GM19043 (cell line): ENCODE data around the gene RNF150.

Experiments
- ATAC-seq: cut with Tn5 transposase; IDR thresholded peaks from one replicate; pipeline ENCODE4 v1.9.1; 2021; ENCODE audit warnings: low read depth; ENCODE audit not compliant: unreplicated experiment

Gene RNF150

GRCh38 chr4:141132072-141132708, 1.1 kb downstream of the RNF150 start:
- peak; percentile 8 for ATAC-seq

DNA sequence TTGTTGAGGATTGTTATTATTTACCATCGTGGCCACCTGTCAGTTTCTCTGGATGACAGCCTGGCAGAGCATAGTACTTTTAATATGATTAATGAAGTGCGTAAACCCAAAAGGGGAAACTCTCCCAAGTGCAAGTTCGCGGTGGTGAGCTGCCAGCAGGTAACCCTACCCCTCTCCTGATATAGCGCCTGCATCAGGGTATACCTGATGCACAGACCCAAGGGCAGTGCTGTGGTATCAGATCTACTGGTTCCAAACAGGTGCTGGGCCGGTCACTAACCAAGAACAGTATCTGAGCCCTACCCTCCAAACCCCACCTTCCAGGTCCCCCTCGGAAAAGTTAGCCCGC, 1.6 kb downstream of the RNF150 start:
- no peak for ATAC-seq

GRCh38 chr4:141130947-141131605, 2.2 kb downstream of the RNF150 start:
- no peak for ATAC-seq

DNA sequence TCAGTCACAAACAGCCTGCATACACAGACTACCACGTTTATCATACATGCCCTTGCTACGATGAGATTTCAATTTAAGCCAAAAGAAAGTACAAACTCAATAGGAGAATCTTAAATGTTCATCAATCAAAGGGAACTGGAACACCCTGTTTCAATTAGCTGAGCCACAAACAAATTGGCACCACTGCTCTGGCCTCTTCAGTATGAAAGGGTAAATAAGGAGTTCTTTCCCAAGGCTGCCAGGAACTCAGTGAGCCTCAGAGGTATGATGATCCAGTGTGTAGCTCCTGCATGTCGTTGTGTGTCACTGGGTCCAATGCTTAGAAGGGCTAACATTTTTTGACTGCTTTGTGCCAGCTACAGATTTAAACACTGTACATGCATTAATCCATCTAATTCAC, 5.4 kb downstream of the RNF150 start:
- no peak for ATAC-seq

DNA sequence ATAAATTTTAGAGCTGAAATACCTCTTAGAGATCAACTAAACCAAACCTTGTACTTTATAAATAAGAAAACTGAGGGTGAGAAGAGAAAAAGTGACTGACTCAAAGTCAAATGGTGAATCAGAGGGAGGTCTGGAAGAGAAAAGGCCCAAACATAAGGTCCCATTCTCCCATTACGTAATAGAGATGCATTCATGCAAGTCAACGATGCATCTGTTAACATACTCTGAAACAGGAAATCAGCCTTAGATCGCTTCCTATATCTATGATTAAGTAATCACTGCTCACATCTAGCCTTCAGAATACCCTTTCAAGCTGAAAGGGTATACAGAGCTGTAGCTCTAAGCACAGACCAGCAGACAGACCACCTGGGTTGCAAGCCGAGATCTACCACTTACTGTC, 6.5 kb downstream of the RNF150 start:
- ATAC-seq, result no peak

GRCh38 chr4:141124224-141124623, 9.0 kb downstream of the RNF150 start:
- ATAC-seq, result no peak

- ATAC-seq, result no peak
Measured at GRCh38 chr4:141121768-141122454, 11.4 kb downstream of the RNF150 start.

DNA sequence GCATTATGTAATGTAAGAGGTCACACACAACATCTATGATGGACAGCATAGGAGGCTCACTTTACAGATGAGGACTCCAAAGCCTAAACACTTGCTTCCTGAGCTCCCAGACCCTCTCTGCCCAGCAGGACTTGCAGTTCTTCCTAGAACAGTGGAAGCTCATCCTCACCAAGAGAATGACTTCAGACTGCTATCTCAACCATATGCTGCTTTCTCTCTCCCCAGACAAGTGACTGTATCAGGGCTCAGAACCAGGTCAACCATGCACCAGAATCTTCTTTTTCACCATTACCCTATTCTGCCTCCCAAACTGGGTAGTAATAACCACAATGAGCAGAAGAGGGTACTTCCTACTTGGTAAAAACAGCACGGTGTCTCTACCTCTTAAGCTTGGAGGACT, 12.2 kb downstream of the RNF150 start:
- no peak for ATAC-seq

- ATAC-seq, result no peak
Measured at GRCh38 chr4:141120036-141120593, 13.2 kb downstream of the RNF150 start.

GRCh38 chr4:141119071-141119470, 14.2 kb downstream of the RNF150 start:
- no peak for ATAC-seq

- ATAC-seq, result no peak
Measured at GRCh38 chr4:141118381-141118780, 14.9 kb downstream of the RNF150 start.

DNA sequence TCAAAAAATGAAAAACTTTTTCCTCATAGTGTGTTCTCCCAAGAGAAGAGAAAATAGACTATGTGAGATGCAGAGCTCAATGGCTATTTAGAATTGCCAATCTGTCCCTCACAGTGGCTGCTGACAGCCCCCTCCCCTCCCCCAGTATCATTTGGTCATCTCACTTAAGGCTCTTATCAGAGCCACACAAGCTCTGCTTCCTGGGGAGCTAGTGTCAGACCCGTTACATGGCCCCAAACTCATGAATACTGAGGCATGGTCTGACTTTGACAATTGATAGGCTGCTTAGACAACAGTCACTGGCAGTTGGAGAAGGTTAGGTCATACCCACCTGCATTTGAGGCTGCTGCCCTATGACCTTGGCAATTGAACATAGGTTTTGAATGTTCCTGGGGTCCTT, 15.3 kb downstream of the RNF150 start:
- no peak for ATAC-seq

DNA sequence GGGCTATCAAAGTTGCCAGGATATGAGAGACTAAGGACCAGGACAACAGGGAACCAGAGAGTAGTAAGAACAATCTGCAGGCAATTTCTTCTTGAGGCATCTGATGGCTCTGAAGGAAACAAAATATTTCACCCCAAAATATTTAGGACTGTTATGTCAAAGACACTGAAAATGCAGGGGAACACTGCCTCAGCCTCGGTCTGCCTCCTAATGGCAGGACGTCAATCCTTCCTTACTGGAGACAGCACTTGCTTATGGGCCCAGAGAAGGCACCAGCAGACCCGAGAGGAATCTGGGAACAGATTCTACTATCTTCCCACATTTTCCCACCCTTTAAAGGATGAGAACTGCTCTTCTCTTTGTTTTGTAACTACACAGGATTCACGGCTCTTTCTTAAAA, 23.3 kb downstream of the RNF150 start:
- ATAC-seq, result no peak

DNA sequence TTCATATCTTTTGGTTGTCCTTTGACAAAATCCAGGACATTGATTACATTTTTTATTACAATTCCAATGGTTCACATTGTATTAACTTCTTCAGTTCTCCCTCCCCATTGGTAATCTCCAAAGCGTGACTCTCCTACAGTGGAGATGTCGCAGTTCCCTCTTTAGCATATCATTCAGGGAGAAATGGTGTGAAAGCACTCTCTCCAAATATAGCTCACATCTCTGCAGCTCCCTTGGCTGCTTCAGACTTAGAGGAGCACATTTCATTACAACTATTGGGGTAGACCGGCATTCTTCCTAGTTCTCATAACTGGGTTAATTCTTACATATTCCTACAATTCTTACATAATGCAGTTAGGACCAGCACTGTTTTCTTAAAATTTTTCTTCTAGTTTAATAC, 25.3 kb downstream of the RNF150 start:
- no peak for ATAC-seq

DNA sequence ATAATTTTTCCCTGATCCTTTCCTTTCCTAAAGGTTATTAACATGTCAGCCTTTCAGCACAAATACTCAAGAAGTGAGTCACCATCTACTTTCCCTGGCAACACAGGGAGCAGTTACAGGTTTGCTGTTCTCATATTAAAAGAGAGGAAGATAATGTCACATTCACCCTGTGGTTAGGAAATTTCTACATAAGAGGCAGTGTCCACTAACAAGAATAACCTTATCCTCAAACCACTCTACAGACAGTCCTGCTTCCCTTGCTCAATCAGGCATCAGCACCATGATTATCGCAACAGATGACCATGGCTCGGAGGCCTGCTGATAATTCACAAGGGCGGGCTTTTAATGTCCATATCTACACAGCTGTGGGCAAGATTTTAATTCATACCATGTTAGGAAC, 30.9 kb downstream of the RNF150 start:
- no peak for ATAC-seq

- no peak for ATAC-seq
Measured at GRCh38 chr4:141101511-141101910, 31.8 kb downstream of the RNF150 start.

DNA sequence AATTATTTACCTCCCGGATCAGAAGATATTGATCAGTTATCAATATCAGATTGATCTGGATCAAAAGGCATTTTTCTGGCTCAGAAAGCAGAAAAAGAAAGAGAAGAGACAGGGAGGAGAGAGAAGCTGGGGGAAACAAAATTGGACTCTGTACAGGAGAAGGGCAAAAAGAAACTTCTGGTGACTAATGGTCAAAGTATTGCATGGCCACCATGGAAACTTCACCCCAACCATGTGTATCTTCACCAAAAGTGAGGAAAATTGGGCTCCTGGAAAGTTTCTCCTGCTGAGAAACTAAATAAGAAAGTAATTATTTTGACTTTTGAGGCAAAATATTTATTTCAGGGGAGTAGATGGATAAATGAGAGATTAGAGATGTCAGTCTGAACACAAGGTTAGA, 33.9 kb downstream of the RNF150 start:
- ATAC-seq, result no peak

- no peak for ATAC-seq
Measured at GRCh38 chr4:141098163-141098562, 35.1 kb downstream of the RNF150 start.

DNA sequence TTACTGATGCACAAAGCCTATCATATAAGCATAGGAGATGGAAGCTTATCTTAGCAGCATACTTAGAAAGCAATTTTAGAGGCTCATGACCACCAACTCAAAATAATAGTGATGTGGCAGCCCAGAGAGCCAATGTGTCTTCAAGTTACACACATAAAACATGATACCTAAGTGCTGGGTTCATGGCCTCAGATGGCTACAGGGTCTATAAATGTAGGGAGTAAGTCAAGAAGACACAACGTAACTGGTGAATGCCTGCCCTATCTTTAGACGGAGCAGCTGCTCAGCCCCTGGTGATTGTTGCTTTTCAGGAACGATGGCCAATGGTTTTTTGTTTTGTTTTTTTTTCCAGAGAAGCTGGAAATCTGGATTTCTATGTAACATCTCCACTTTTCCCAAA, 42.8 kb downstream of the RNF150 start:
- no peak for ATAC-seq

GRCh38 chr4:141081921-141082395, 51.3 kb downstream of the RNF150 start:
- ATAC-seq, result no peak

GRCh38 chr4:141080668-141081067, 52.6 kb downstream of the RNF150 start:
- ATAC-seq, result no peak
